ENCODE data around the gene RAB7A.
"Not testable (repeated sequence)": the region's sequence is repeated elsewhere in the genome, so short reads cannot be mapped to it uniquely, and the experiment has no call there.

RAB7A gene

DNA sequence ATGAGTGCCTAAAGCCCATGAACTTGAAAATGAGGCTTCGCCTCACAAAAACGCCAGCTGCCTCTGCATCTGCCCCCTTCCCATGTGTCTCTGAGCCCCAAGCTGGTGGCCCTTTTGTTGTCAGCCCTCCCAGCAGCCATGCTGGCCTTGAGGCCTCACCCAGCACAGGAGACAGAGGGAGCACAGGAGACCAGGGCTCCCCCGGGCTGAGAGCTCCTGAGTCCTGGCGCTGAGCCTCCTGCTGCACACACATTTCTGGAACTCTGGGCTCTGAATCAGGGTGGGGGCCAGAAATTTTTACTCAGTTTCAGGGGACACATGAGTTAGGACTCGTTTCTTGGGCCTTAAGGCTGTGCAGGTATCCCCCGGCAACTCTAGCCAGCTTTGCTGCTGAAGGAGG, 97.0 kb downstream of the RAB7A start:
- in situ Hi-C loops (cut with HindIII; ENCODE audit: low sequenced_read_pairs), result no loop called here
- DNase-seq (ENCODE audit: low read depth, low spot score), result no peak
- H3K4me3 ChIP-seq (ENCODE audit: low read depth, low read length), result no peak overlapping the region
- TF ChIP-seq, protein P1, sequence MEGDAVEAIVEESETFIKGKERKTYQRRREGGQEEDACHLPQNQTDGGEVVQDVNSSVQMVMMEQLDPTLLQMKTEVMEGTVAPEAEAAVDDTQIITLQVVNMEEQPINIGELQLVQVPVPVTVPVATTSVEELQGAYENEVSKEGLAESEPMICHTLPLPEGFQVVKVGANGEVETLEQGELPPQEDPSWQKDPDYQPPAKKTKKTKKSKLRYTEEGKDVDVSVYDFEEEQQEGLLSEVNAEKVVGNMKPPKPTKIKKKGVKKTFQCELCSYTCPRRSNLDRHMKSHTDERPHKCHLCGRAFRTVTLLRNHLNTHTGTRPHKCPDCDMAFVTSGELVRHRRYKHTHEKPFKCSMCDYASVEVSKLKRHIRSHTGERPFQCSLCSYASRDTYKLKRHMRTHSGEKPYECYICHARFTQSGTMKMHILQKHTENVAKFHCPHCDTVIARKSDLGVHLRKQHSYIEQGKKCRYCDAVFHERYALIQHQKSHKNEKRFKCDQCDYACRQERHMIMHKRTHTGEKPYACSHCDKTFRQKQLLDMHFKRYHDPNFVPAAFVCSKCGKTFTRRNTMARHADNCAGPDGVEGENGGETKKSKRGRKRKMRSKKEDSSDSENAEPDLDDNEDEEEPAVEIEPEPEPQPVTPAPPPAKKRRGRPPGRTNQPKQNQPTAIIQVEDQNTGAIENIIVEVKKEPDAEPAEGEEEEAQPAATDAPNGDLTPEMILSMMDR (IDR thresholded peaks at IDR 0.05; ENCODE audit: low read depth, low read length), result no peak

DNA sequence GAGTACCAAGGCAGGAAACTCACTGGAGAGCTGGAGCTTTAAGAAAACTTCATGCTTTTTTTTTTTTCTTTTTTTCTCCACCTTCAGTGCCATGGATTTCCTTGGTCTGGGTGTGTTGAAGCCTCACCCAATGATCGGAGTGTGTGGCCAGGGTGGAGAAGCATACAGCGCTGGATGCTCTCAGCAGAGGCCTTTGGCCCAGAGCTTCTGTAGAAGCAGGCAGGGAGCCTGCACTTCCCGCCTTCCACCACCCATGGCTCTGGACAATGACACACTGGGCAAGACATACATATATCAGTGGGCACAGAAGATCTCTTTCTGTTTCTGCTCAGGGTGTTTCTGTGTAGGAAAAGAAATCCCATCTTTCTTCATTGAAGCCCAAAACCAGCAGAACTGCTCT, 97.6 kb downstream of the RAB7A start:
- in situ Hi-C loops (cut with HindIII; ENCODE audit: low sequenced_read_pairs), result no loop called here
- TF ChIP-seq, protein P1 (IDR thresholded peaks at IDR 0.05; ENCODE audit: low read depth, low read length), result no peak
- no peak for DNase-seq (ENCODE audit: low read depth, low spot score)
- H3K4me3 ChIP-seq (ENCODE audit: low read depth, low read length), result no peak overlapping the region

DNA sequence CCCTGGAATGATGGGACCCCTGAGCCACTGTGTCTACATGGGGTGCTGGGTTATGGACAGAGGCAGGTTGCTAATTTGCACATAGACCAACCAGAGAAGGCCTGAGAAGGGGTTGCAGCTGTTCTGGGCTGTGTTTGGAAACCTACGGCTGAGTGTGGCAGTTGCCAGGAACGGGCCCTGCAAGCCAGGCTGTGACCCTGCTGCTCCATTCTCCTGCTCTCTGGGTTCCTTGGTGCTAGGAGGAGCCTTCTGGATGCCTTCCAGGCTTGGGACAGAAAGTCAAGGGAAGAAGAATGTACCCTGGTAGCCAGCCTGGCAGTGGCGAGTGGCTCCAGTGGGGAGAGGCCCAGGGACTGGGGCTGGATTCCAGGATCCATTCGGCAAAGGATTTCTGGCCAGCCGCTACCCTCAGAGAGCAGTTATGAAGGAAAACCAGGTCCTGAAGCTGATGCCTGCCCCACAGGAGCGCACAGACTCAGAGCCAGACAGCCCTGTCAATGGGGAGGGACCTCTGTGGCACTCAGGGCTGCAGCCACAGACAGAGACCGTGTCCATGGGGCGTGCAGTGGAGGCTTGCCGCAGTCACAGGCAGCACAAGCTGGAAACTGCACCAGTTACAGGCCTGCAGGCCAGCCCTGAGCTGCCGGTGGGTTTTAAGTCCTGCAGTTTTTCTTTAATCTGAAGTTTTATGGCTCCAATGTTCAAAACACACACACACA, 98.3 kb downstream of the RAB7A start:
- in situ Hi-C loops (cut with HindIII; ENCODE audit: low sequenced_read_pairs), result no loop called here
- TF ChIP-seq, protein P1 (IDR thresholded peaks at IDR 0.05; ENCODE audit: low read depth, low read length), result no peak

GRCh38 chr3:128825117-128825725, 99.2 kb downstream of the RAB7A start:
- DNase-seq (ENCODE audit: low read depth, low spot score), result no peak
- TF ChIP-seq, protein P1 (IDR thresholded peaks at IDR 0.05; ENCODE audit: low read depth, low read length), result no peak
- in situ Hi-C loops (cut with HindIII; ENCODE audit: low sequenced_read_pairs), result no loop called here
- H3K4me3 ChIP-seq (ENCODE audit: low read depth, low read length), result no peak overlapping the region

More for the DNA sequence above, 98.3 kb downstream of the RAB7A start:
- no peak overlapping the region for H3K4me3 ChIP-seq (ENCODE audit: low read depth, low read length)
- no peak for DNase-seq (ENCODE audit: low read depth, low spot score)

DNA sequence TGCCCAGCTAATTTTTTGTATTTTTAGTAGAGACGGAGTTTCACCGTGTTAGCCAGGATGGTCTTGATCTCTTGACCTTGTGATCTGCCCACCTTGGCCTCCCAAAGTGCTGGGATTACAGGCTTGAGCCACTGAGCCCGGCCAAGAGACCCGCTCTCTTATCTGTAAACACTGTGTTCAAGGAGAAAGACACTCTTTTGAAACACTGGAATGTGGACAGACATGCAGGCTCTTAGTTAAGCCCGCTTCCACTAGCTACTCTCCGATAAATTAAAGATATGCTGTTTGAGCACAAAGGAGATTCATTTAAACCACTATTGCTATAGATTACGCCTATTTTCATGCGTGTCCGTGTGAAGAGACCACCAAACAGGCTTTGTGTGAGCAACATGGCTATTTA, 103.1 kb downstream of the RAB7A start:
- H3K4me3 ChIP-seq (ENCODE audit: low read depth, low read length); in situ Hi-C loops (cut with HindIII; ENCODE audit: low sequenced_read_pairs); DNase-seq (ENCODE audit: low read depth, low spot score): not testable (repeated sequence)

- H3K4me3 ChIP-seq (ENCODE audit: low read depth, low read length); DNase-seq (ENCODE audit: low read depth, low spot score); in situ Hi-C loops (cut with HindIII; ENCODE audit: low sequenced_read_pairs): not testable (repeated sequence)
Observed at GRCh38 chr3:128829925-128830625, 104.1 kb downstream of the RAB7A start.

- DNase-seq (ENCODE audit: low read depth, low spot score); in situ Hi-C loops (cut with HindIII; ENCODE audit: low sequenced_read_pairs); H3K4me3 ChIP-seq (ENCODE audit: low read depth, low read length): not testable (repeated sequence)
Observed at GRCh38 chr3:128830762-128831161, 104.8 kb downstream of the RAB7A start.

DNA sequence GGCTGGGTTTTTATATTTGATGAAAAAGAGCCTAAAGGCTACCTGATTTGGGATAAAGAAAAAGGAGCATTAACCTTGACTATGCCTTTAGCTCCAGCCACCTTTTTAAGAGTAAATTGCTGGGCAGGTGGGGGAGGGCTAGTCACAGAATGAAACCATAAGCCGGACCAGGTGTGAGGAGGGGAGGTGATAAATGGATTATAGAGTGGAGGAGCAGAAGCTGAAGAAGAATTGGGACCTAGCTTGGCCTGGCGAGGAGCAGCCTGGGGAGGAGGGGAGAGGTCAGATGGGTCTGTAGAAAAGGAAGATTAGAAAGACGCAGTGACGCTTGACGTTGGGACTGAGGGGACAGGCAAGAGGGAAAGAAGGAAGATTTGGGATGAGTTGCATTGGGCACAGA, 107.0 kb downstream of the RAB7A start:
- in situ Hi-C loops (cut with HindIII; ENCODE audit: low sequenced_read_pairs); H3K4me3 ChIP-seq (ENCODE audit: low read depth, low read length); DNase-seq (ENCODE audit: low read depth, low spot score): not testable (repeated sequence)

Measured in astrocyte of the spinal cord (primary cell).